GM19351 (cell line): ENCODE data around the gene COL13A1.

ENCODE experiments used
- ATAC-seq: cut with Tn5 transposase; IDR thresholded peaks from one replicate; pipeline ENCODE4 v1.9.1; 2021; ENCODE audit warnings: mild to moderate bottlenecking, moderate library complexity; ENCODE audit not compliant: unreplicated experiment

COL13A1 gene

DNA sequence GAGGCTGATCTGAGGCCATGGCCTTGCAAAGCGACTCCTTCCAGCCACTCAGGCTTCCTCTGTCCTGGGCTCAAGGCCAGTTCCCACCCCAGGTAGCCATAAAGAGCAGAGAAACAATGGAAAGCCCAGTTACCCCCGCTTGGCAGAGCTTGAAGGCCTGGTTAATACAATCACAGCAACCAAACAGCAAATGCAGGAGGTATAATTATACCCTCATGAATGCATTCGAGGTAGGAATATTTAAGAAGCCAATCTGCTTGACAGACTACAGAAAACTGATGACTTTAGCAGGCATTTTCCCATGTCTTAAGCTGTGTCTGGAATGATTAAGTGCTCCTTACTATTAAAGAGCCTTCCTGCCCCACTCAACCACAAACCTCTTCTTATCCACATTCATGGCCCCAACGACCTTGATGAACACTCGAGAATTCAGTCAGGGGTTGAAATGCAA is 136.9 kb downstream of the COL13A1 start:
- ATAC-seq = no peak

DNA sequence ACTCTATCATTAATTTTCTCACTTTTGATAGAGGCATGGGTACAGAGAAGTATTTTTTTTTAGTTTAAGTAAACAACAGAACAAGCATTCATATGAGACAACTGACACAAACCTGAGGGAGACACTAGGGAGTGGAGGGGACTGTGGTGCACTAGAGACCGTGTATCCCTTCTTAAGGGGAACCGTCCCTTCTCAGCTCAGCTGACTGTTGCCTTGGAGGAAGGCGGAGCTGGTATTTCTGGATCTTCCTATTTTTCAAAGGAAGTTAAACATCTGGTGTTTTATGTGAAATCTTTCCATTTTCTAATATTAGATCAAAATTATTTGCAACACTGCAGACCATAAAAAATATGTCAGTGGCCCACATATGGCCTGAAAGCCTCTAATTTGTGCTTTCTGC is 137.4 kb downstream of the COL13A1 start:
- ATAC-seq = no peak

DNA sequence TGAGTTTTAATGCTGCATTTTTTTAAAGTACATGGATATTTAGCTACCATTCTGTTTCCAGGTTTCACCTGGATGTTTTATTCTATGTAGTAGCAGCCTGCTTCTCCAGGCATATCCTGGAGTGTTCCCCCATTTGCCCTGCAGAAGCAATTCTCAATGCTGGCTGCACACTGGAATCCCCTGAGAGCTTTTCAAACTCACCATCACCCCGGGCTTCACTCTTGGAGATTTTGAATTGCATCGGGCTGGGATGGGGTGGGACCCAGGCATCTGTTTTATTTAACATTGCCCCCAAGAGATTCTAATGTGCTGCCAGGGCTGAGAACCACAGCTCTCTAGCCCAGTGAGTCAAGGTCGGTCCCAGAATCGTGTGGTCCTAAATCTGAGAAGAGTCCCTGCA is 137.8 kb downstream of the COL13A1 start:
- ATAC-seq = no peak

DNA sequence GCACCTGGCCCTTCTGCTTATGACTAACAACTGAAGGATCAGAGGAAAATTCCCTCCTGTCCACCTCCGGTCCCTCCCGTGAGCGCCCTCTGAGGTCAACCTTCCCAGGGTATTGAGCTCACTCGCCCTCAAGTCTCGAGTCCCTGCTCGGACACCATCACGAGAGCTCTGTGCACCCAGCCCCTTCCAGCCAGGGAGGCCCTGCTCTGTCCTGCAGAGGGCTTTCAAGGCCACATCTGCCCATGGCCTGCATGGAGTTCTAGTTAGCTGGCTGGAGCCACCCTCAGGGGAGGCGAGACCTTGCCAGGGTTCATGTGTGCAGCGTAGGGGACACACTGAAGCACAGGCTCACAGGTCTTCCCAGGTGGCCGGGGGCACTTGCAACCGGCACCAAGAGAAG is 140.0 kb downstream of the COL13A1 start:
- ATAC-seq = no peak

DNA sequence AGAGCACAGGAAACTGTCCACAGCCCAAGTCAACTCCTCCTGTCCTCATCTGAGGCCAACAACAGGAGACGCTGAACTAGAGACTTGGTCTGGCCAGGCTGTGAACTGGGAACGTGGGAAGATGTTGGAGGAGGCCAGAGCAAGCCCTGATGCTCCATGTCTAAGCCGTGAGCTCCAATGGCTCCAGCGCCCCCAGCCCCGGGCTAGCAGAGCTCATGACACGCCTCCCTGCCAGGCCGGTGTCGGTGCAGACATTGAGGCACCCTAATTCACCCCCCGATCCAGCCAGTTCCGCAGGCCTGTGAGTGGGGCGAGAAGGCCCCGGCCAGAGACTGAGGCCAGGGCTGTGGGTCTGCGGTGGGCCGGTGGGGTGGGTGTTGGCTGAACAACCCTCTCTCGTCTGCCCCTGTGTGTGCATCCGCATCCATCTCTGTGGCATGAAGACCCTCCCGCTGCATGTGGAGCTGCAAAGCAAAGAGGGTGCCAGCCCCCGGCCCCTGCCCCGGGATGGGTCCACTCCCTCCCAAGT is 141.7 kb downstream of the COL13A1 start:
- no peak for ATAC-seq

DNA sequence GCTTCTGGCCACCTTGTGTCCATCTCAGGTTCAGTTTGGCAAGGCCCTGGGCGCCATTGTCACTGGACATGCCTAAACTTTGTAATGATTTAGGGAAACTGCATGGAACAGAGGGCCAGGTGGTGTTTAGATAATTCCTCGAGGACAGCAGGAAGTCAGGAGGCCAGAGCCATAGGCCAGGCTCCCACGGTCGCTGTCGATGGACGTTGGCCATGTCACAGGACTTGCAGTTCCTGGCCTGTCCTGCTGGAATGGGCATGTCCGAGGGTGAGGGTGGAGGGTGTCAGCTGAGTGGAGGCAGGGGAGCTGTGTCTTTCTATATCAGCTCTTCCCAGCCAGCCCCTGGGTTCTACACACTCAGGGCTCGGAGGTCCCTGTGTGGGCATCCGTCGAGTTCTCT is 143.1 kb downstream of the COL13A1 start:
- no peak for ATAC-seq

DNA sequence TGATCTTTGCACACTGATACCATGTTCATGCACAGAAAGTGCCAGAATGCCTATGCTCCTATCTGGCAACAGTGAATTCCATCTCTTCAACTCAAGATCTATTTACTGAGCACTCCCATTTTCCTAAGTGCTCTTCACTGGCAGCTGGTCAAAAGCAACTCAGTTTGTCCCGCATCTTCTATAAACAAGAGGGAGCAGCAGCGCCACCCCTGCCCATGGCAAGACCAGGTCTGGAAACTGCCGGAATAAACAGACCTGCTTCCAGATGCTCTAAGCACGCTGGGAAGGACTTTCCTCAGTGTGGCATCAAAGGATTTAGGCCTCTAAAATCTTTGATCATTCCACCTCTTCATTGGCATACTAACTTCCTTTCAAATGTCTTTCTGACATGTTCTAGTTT is 146.6 kb downstream of the COL13A1 start:
- no peak for ATAC-seq

DNA sequence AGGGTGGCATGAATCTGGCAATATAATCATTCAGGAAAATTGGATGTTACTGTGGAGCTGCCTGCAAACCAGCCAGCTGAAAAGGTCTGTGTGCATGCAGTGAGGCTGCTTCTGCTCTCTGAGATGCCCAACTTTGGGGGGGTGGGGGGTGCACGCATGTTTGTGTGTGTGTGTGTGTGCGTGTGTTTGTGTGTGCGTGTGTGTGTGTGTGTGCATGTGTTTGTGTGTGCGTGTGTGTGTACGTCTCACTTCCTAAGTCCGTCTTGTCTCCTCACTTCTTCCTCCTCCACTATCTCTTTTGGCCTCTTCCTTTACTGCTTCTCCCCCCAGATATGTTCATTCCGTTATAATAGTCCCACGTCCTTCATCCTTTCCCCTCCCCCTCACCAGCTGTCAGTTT is 148.1 kb downstream of the COL13A1 start:
- no peak for ATAC-seq

DNA sequence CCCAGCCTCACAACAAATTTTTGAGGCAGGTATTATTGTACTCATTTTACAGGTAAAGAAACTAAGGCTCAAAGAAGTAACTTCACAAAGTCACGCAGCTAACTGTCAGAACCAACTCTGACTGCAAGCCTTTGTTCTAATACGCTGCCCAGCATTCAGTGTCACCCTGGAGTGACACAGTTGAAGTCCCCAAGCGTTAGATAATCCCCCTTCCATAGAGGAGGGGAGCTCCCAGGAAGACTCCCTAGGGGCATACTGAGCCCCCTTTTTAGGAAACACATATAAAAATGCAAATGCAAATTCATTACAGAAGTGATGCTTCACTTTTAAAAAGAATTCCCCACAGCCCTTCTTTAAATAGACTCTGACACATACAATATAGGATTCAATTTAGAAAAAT is 150.0 kb downstream of the COL13A1 start:
- no peak for ATAC-seq

DNA sequence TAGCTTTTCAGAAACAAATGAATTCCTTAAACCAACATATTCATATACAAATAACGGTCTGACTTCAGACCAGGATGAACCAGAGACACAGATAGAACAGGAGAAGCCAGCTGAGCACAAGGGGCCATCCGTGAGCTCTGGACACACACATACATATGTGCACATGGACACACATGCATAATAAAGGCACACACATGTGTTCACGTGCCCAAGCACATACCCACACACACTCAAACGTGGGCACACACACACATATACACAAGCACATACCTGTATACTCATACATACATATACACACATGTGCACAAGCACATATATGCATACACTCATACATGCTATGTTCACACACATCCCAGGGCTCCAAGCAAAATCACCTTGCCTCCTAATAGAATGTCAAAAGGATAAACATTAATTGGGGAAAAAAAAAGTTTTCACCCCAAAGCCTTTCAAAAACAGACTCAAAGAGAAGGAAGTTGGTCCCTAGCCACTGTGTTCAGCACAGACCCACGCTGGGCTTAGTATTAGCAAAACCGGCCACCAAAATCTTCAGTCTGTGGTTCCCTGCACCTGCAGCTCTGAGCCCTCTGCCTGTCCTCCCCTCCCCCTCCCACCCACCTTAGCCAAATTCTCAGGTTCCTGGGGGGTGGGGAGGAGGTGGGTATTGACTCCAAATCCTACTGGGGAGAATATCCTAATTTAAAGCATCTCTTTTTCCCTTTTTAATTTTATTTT is 150.5 kb downstream of the COL13A1 start:
- ATAC-seq = no peak

DNA sequence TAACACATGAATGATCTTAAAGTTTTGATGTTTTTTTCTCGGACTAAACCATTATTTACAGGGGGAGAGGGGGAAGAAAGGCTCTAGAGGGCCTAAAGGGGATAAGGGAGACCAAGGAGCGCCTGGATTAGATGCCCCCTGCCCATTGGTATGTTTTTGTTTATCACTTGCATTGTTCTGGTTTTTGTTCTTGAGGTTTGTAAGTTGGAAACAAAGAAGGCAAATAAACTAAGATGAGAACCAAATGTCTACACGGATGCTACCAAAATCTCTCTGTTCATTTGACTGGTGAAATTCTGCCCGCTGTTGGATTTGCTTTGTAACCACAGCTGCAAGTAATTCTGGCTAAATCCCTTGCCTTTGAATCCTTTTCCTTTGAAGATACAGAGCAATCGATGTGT is 151.1 kb downstream of the COL13A1 start:
- ATAC-seq = no peak

DNA sequence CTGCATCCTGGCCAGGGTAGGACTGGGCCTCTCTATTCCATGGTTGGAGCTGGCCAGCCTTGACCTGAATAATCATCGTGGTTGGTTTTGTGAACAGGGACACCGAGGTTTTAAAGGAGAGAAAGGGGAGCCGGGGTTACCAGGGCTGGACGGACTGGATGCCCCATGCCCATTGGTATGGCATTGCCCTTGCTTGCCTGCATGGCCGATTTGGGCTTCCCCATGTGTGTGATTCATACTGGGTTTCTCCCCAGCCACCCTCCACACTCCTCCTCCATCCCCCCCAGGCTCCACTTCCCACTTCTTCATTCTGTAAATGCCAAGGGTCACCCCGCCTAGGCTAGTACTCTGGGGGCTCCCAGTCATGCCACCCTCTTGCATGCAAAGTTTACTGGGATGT is 152.1 kb downstream of the COL13A1 start:
- no peak for ATAC-seq

DNA sequence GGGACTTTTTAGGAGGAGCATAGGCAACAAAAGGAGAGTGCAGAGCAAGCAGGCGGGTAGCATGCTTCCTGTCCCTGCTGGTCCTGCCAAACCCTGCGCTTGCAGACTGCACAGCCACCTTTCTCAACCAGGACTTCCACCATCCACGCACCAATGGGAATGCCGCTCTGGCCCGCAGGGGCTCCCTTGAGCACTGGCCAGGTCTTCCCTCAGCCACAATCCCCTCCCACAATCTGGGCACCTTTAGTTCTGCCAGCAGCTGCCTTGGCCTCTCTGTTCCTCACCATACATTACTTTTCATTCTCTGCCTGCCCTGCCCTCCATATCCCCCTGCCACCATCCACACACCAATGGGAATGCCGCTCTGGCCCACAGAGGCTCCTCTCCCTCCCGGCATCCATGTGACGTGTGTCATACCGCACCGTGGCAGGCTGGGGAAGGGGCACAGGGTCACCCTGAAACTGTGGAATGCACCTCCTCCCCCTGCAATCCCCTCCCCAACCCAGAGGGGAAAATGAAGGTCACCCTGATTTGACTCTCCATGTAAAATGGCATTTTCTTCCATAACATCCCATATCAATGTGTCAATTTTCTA is 153.6 kb downstream of the COL13A1 start:
- ATAC-seq = no peak

DNA sequence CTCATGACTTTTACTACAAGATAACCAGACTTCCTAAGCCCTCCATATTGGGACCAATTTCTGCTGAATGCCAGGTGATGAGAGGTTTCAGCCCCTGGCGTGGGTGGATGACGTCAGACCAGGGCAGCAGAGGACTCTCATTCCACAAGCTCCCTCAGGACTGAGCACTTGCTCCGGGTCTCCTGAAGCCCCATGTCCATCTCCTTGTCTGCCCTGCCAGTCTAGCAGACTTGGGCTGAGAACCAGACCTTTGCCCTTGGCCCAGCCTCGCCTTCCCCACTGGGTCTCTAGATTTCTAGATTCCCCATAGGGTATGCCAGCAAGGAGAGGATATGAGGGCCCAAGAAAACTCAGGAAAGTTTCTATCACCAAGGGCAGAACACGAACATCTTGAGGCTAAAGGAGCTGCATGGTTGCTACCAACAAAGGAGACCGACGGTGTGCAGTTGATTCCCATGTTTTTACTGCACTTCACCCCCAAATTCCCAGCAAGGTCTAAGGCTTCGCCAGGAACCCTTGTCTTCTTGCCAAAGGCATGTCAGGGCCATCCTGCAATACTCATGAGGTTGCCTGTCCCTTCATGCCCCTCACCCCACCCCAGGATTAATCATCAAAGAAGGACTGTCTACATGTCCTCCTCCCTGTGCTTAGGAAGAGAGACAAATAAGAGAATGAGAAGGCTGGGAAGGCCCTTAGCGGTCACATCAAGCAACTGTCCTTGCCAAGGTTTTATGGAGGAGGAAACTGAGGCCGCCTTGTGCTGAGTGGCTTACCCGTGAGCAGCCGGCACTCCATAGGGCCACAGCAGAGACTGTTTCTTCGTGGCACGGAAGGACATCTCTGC is 154.4 kb downstream of the COL13A1 start:
- ATAC-seq = no peak

DNA sequence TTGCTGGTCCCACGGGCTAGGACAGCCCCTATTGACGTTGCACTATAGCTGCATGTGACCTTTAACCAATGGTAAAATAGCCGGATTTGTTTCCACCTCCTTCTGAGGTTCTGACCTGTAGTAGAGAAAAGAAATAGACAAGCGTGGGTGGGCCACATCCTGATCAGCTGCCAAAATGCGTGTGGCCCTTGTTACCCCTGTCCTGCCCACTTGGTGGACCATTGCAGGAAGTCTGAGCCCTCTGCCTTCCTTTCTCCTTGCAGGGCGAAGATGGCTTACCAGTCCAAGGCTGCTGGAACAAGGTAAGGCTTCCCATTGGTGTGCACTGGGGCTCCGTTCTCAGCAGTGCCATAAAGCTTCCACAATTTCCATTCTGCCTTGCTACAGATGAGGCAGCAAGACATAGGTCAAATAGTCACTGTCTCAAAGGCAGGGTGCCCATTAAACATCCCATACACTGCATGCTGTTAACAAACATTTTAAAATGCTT is 155.1 kb downstream of the COL13A1 start:
- ATAC-seq = no peak

DNA sequence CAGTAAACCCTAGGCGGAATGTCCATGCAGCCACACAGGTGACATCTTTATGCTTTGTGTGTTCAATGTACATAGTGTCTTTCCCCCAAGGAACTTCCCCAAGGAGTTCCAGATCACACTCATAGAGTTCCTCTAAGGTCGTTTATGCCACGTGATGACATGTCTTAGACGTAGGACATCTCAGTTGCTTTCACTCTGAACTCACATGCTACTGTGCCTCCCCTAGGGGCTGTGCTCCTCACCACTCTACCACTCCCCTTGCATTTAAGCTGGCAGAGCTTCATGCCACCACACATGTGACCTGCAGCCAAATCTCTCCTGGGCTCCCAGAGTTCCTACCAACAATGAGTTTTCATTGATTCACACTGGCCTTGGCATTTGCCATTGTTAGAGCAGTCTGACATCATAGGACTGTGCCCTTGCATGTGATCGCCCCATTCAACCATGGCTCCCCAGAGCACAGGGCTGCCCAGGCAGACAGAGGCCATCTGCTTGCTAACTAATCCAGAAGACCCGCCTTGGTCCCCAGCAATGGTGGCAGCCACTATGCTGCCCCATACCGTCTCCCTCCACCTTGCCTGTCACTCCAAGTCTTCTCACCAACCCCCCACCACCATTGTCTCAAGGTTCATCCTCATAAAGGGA is 155.7 kb downstream of the COL13A1 start:
- no peak for ATAC-seq

DNA sequence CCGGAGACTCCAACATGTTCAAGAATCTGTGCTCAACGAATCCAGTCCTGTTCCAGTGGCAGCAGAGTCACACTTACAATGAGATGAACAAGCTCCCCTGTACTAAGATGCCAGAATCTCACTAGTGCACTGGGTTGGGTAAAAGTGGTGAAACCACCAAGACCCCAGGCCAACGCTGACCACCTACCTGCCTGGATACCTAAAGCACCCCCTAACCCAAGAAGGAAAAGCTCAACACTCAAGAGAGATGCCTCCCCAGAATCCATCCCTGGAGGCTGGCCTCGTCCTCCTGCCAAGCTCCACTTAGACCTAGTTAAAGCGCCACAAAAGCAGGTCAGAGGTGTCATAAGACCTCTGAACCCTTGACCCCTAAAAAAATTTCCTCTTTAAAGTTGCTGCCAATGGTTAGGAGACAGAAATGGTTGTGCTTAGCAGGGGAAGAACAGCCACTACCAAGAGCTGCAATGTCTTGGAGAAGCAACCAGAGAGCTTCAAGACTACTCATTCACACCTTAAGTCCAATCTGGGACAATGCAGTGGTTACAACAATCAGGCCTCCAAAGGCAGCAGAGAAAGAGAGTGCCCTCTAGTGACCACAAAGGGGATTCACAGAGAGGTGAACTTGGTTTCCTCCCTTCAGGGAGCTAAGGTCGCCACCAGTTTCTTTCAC is 156.3 kb downstream of the COL13A1 start:
- peak; percentile 77 for ATAC-seq

DNA sequence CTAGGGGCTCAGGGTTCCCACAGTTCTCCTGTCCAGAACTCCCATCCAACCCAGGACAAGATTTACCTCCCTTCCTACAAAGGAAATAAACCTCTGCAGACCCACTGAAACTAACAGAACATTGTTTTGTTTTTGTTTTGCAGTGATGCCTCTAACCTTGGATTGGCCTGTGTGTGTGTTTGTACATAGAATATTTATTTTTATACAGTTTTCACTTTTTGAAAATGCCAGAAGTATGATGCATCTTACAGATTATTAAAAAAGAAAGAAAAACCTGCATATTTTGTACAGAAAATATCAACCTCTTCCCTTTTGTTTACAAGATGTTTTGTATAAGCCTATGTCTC is 156.8 kb downstream of the COL13A1 start:
- no peak for ATAC-seq

DNA sequence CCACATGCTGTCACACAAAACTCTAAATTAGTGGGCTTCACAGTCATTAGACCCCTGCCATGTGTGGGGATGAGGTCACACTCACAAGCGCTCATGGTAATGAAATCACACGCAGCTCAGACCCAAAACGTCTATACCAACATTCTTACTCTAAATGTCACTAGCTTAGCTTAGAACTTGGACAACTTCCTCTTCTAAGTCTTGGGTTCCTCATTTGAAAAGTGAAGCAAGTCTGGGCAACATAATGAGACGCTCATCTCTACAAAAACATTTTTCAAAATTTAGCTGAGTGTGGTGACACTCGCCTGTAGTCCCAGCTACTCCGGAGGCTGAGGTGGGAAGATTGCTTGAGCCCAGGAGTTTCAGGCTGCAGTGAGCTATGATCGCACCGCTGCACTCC is 158.2 kb downstream of the COL13A1 start:
- no peak for ATAC-seq

DNA sequence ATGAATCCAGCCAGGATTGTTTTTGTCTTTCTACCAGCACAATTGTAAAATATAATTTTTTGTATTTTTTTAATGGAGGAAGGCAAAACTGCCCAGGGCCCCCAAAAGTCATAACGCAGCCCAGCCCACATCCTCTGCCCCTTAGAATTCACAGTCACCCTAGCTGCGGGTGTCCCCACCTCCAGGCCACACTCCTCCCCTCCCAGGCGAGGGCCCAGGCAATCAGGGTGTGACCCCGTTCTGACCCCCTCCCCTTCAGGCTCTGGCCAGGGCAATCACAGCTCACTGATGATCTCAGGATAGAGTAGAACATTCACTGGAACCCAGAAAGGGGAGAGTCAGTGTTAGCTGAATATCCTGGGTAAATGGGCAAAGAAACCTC is 158.9 kb downstream of the COL13A1 start:
- ATAC-seq = no peak
